Esophagus mucosa (tissue), 1 donor: ENCODE results near the gene LAMA4. TPM values are rescaled to one million over a fixed set of nuclear protein-coding genes. Genes with fewer than 3 reads are reported as not detected.

Source experiments
- ATAC-seq: fragments of 200-7000 bp; cut with Tn5 transposase; one replicate; pipeline ENCODE4 v1.9.1; 2020
- total RNA-seq: library from RNA; stranded (reverse); gene quantifications from one replicate; pipeline ENCODE4 v1.2.4, GENCODE V29; 2023
- donor health status: DM: yes; HTN: yes; CAD: no.

Gene LAMA4
- total RNA-seq, 1 donor from 2014 or later, result 8.0 TPM

DNA sequence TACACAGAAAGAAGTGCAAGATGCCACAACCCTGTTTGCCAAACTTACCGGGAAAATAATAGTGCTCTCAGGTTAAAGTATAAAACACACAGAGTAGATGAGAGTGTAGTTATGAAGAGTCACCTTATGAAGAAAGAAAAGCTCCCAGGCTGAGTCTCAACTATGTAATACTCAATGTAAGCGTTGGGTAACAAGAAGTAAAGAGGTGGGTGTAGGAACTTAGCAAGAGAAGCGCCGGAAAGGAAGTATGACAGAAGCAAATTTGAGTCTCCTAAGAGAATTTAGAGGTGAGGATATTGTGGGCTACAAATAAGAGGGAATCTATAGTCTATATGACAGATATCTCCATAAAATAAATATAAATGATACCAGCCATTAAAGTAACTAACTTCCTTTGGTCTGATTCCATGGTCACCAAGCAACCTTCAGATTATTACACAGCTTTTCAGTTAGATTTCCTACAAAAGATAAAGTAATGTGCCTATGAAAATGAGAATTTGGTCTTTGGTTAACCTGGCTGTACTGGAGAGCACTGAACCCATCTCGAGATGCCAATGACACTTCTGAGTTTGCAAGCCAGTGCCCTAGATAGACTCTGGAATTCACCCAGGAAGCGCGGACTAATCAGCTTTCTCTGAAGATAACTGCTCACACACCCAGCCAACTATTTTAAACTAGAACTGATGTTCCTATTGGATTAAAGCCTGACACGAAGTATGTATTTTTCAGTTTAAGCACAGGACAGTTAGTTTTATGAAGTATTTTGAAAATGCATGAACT lies 168.9 kb downstream of the LAMA4 start:
- no peak for ATAC-seq

DNA sequence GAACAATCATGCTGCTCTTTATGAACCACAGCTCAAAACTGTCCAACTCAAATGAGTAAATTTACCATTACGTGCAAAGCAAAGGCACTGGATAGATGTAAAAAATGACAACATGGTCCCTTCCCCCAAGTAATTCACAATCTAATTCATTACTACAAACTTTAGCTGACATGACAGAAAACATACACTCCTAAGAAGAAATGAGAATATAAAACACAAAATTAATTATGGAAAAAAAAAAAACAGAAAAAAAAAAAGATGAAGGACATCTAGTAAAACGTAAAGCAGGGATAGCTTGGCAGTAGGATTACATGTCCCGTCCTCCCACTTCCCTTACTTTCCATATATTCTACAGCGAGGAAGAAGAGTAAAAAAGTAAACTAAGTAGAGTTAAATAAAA lies 172.8 kb downstream of the LAMA4 start:
- no peak for ATAC-seq

DNA sequence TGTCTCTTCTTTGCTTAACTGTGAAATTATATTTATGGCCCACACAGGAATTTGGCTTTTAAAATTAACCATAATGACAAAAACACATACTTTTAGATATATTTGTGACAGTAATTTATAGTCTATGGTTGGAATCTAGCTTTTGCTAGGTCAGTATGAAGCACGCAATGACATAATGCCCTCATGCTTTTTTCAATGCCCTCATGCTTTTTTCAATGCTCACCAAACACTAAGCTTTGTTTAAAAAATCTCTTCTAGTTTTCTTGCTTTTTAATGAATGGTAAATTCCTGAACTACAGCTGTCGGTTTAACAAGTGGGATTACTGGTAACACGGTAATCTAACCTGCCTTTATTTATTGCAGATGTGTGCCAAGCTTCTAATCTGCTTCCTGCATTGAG lies 187.8 kb downstream of the LAMA4 start:
- ATAC-seq, result no peak

DNA sequence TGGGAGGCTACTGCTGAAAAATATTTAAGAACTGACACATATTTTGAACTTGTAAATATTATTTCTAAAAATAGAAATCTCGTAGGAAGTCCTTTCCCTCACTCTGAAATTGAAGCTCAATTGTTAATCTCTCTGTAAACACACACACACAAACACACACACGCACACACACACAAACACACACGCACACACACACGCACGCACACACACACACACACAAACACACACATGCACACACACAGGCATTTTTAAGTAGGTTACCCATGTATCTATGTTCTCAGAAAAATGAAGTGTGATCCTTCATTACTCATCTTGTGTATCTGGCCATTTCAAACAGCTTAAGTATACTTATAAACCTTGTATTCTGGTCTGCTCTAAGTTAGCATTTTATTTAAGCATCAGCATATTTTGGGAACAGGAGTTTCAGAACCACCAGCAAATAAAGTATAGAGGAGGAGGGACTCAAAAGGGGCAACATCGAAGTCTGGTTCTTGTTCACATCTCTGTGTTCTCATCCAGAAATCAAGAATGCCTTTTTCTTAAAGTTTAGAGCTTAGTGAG lies 188.9 kb downstream of the LAMA4 start:
- ATAC-seq, result no peak

DNA sequence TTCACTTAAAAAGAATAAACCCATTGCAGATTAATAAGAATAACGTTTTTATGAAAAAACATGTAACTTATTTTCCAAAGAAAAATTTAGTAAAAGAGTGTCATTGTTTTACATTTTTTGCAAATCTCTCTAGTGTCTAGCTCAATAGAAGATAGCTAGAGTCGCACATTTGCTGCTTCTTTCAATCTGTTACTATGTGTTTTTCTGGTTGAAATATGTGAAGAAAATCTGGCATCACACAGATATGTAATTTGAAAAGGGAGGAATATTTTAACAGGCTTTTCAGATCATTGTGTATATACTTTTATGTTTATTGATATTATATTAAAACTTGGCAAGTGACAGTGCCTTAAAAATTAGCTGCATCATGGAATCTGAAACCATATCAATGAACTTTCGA lies 191.4 kb downstream of the LAMA4 start:
- no peak for ATAC-seq

DNA sequence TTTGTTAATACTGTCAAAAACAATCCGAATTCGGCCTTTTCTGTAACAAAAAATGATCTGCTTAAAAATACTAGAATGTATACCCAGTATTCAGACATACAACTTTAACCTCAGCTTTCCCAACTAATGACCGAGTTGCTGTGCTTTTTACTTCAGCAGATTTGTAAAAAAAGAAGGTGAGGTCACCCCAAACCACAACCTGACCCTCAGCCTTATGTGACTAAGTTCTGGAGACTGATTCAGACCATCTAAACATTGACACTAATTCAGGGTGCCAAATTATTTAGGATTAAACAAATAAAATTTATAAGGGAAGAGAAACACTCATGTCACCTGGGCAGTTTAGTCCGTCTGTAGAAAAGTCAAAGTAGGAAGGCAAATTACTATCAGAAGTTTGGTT lies 192.8 kb downstream of the LAMA4 start:
- no peak for ATAC-seq

Other genes starting within 250 kb of the LAMA4 start
- gene CCN6, start 200.5 kb downstream of the LAMA4 start, total RNA-seq, result not detected
- 13.1 TPM for gene TUBE1, start 167.1 kb downstream of the LAMA4 start, total RNA-seq
- gene FAM229B, start 167.0 kb downstream of the LAMA4 start, total RNA-seq, result 5.1 TPM
- not detected for gene RFPL4B, start 92.8 kb upstream of the LAMA4 start, total RNA-seq